K562 (cell line): ENCODE data around the gene GOLGA6L1. TPM values are rescaled to one million over a fixed set of nuclear protein-coding genes. Genes with fewer than 3 reads are reported as not detected.
A peak's percentile ranks its signal among the peaks of the same experiment; 100 is the strongest.
"Not testable (repeated sequence)": the region's sequence is repeated elsewhere in the genome, so short reads cannot be mapped to it uniquely, and the experiment has no call there.

Source experiments
- ATAC-seq: fragments of 200-7000 bp; cut with Tn5 transposase; 3 replicates; pipeline ENCODE4 v1.9.1; 2020; ENCODE audit warnings: moderate library complexity
- Bru-seq: library from RNA; stranded (reverse); fragments of 400-500 nt; gene quantifications from one replicate; lab custom pipeline; 2021; lab: Mats Ljungman, UMichigan
- BruChase-seq, 2 experiments: library from RNA; stranded (reverse); fragments of 400-500 nt; gene quantifications; one replicate each; lab custom pipeline; 2021; lab: Mats Ljungman, UMichigan
- BruUV-seq: library from RNA; stranded (reverse); fragments of 400-500 nt; replicated peaks from 2 replicates; lab custom pipeline; 2021; lab: Mats Ljungman, UMichigan
- CTCF ChIA-PET: fragments of 300-600 bp; formaldehyde crosslinking; extraction: SDS; loops from one replicate; lab custom pipeline; 2021; ENCODE audit warnings: low intra/inter-chr PET ratio; lab: Yijun Ruan, JAX
- POLR2A ChIA-PET: fragments of 300-600, 350-650 bp; sonication (Branson Sonifier 250); formaldehyde crosslinking; extraction: SDS; loops from one replicate; lab custom pipeline; 2021; ENCODE audit warnings: antibody characterized with exemption, inconsistent platforms; lab: Yijun Ruan, JAX
- DNase-seq, 4 experiments: peaks; one replicate each; pipeline versions ENCODE4 v3.0.0 to v3.0.0-alpha.2; 2011 to 2018; ENCODE audit warnings: low spot score in 3 of 4, mixed read lengths in 3 of 4; ENCODE audit errors: extremely low read depth in 1 of 4
- FAIRE-seq: peaks from 2 replicates; lab custom pipeline; 2011; peaks lifted over from hg19 to GRCh38; lab: Jason Lieb, UNC
- H2AFZ ChIP-seq: 2 replicates; pipeline ENCODE4 v1.6.0; 2011; ENCODE audit warnings: low read depth, low read length, control low read depth, inconsistent platforms
- H3K27ac ChIP-seq: fragments of 200-600 bp; 3 replicates; pipeline ENCODE4 v1.8.0; 2011; ENCODE audit warnings: low read depth, mild to moderate bottlenecking, control low read depth, inconsistent platforms, low read length, moderate library complexity, mixed read lengths; ENCODE audit errors: extremely low read depth
- H3K27me3 ChIP-seq, 2 experiments: fragments of 300-600 bp in 1 of 2; 2 replicates in 1 of 2; 3 replicates in 1 of 2; pipeline versions ENCODE4 v1.6.0 to v1.8.0; 2011; ENCODE audit warnings: inconsistent platforms in 2 of 2, low read length in 2 of 2, mild to moderate bottlenecking in 1 of 2, mixed read lengths in 1 of 2, moderate library complexity in 1 of 2; ENCODE audit not compliant: control insufficient read depth in 2 of 2, insufficient read depth in 2 of 2
- H3K36me3 ChIP-seq: fragments of 300-600 bp; 3 replicates; pipeline ENCODE4 v1.8.0; 2011; ENCODE audit warnings: mild to moderate bottlenecking, low read length, inconsistent platforms; ENCODE audit not compliant: control insufficient read depth, insufficient read depth
- H3K4me1 ChIP-seq, 2 experiments: fragments of 200-600 bp in 1 of 2; replicated peaks in 1 of 2; 2 replicates in 1 of 2; 3 replicates in 1 of 2; pipeline versions ENCODE4 v1.5.1 to v1.8.0; 2011; ENCODE audit warnings: inconsistent platforms in 2 of 2, low read length in 2 of 2, mild to moderate bottlenecking in 1 of 2, mixed read lengths in 1 of 2, moderate library complexity in 1 of 2; ENCODE audit not compliant: control insufficient read depth in 2 of 2, insufficient read depth in 2 of 2
- H3K4me2 ChIP-seq: 2 replicates; pipeline ENCODE4 v1.6.1; 2011; ENCODE audit warnings: low read length, control low read depth, inconsistent platforms, mixed read lengths; ENCODE audit not compliant: insufficient read depth
- H3K4me3 ChIP-seq: fragments of 200-600 bp; sonication (generic), shearing (Covaris generic); 2 replicates; pipeline ENCODE4 v1.5.1; 2016; ENCODE audit warnings: control low read depth, inconsistent platforms
- H3K79me2 ChIP-seq: fragments of 200-600 bp; 3 replicates; pipeline ENCODE4 v1.8.0; 2011; ENCODE audit warnings: low read length, inconsistent platforms; ENCODE audit not compliant: control insufficient read depth, insufficient read depth
- H3K9ac ChIP-seq, 2 experiments: 2 replicates each; pipeline versions ENCODE4 v1.6.0 to v1.6.1; 2011; ENCODE audit warnings: low read depth in 2 of 2, low read length in 2 of 2, control low read depth in 1 of 2, inconsistent platforms in 1 of 2, mild to moderate bottlenecking in 1 of 2, mixed read lengths in 1 of 2; ENCODE audit not compliant: insufficient read depth in 1 of 2
- H3K9me1 ChIP-seq: one replicate; pipeline ENCODE4 v1.6.0; 2011; ENCODE audit warnings: inconsistent platforms, mild to moderate bottlenecking, low read length, moderate library complexity; ENCODE audit not compliant: control insufficient read depth, insufficient read depth
- H3K9me3 ChIP-seq: replicated peaks from 2 replicates; pipeline ENCODE4 v1.5.1; 2011; ENCODE audit warnings: low read depth, low read length, inconsistent platforms; ENCODE audit not compliant: control insufficient read depth, insufficient read depth
- H4K20me1 ChIP-seq: replicated peaks from 2 replicates; pipeline ENCODE4 v1.6.1; 2011; ENCODE audit warnings: low read length, inconsistent platforms, mixed read lengths; ENCODE audit not compliant: control insufficient read depth, insufficient read depth
- WGBS: fragments of 100-300 bp; shearing (Covaris generic); methylation state at CpG from one replicate; pipeline ENCODE4 v1.1.6; 2016; ENCODE audit warnings: low coverage, mixed read lengths; ENCODE audit not compliant: insufficient coverage; ENCODE audit errors: missing lambda C conversion rate; 5-methylcytosine and 5-hydroxymethylcytosine counted together
- in situ Hi-C: fragments of 300-500 bp; cut with MboI; formaldehyde crosslinking; loops from 4 replicates; pipeline ENCODE4 v1.15.0; 2018; ENCODE audit warnings: inconsistent platforms, mixed read lengths
- intact Hi-C: fragments of 100-400 bp; cut with micrococcal nuclease; formaldehyde crosslinking; loops from 2 replicates; pipeline ENCODE4 v1.14.2; 2022
- long read RNA-seq, 3 experiments: library from polyadenylated mRNA in 2 of 3; library from RNA in 1 of 3; unstranded in 2 of 3; stranded (forward) in 1 of 3; transcript quantifications; one replicate each; pipeline ENCODE4 v2.0.0, GENCODE V29; 2019 to 2022
- polyA minus RNA-seq, 3 experiments: library from RNA; depleted of rRNA, polyadenylated mRNA; stranded (reverse); fragments of >200 nt; gene quantifications; 2 replicates each; pipeline ENCODE4 v1.2.3, GENCODE V29; 2011
- polyA plus RNA-seq, 8 experiments: library from polyadenylated mRNA; depleted of rRNA in 4 of 8; stranded (reverse) in 5 of 8; unstranded in 3 of 8; fragments of >200 nt; fragmentation: Nextera tagmentation in 2 of 8; fragmentation: Illumina TruSeq in 1 of 8; extraction: Ambion mirVana in 2 of 8; extraction: Trizol in 1 of 8; gene quantifications; 2 replicates each; pipeline versions ENCODE4 v1.2.1 to v1.2.3, GENCODE V29; 2011 to 2014; ENCODE audit warnings: inconsistent platforms in 1 of 8, missing spikeins in 1 of 8
- total RNA-seq, 7 experiments: library from RNA; depleted of rRNA in 6 of 7; stranded (reverse); fragments of >200 nt in 6 of 7; fragmentation: Illumina TruSeq in 2 of 7; extraction: Trizol in 2 of 7; gene quantifications; 2 replicates each; pipeline versions ENCODE4 v1.2.1 to v1.2.3, GENCODE V29; 2011 to 2021; ENCODE audit warnings: low replicate concordance in 1 of 7

Gene GOLGA6L1
- total RNA-seq (2011; cell fraction: chromatin; rRNA removed; ENCODE audit: low replicate concordance): not detected in 2 replicates
- not detected in 2 replicates for total RNA-seq (2011; cell fraction: nucleolus; rRNA removed)
- total RNA-seq (2011; cell fraction: nucleoplasm; rRNA removed): not detected in 2 replicates
- total RNA-seq (2014; rRNA removed) (not detected in 2 replicates), total RNA-seq (2014; rRNA removed; fragmentation: Illumina TruSeq; extraction: Trizol) (not detected in 2 replicates), total RNA-seq (2015; rRNA removed; fragmentation: Illumina TruSeq; extraction: Trizol) (not detected in 2 replicates), total RNA-seq (2021) (not detected in 2 replicates), polyA plus RNA-seq (2011; rRNA removed) (not detected in 2 replicates), polyA plus RNA-seq (2014; fragmentation: Illumina TruSeq; extraction: Trizol) (not detected in 2 replicates), polyA plus RNA-seq (2014; fragmentation: Nextera tagmentation; extraction: Ambion mirVana) (not detected), polyA plus RNA-seq (2014; rRNA removed) (not detected in 2 replicates), polyA minus RNA-seq (2011; rRNA and poly(A)+ RNA removed) (not detected in 2 replicates), Bru-seq, nascent RNA (not detected), BruChase-seq, experiment 1, labeled RNA remaining after a 2-hour chase (not detected), BruChase-seq, experiment 2, labeled RNA remaining after a 6-hour chase (not detected)
- not detected in 2 replicates for polyA plus RNA-seq (2011; cell fraction: cytosol; rRNA removed)
- polyA plus RNA-seq (2011; cell fraction: nucleus; rRNA removed): not detected in 2 replicates
- polyA plus RNA-seq (2012): not detected in 2 replicates
- polyA minus RNA-seq (2011; cell fraction: cytosol; rRNA and poly(A)+ RNA removed): not detected in 2 replicates
- not detected in 2 replicates for polyA minus RNA-seq (2011; cell fraction: nucleus; rRNA and poly(A)+ RNA removed)
- long read RNA-seq, experiment 1: 0 reads
- long read RNA-seq, experiment 2: 0 reads
- long read RNA-seq, experiment 3: 0 reads

GRCh38 chr15:23136722-23137121 lies at the start of gene GOLGA6L1:
GOLGA6L1 (minus strand) TSS chr15:23136822; CDS start chr15:23136731, 91 bp downstream.
- H4K20me1 ChIP-seq, H3K9ac ChIP-seq, DNase-seq, H3K4me2 ChIP-seq, H3K4me3 ChIP-seq, H3K36me3 ChIP-seq, POLR2A ChIA-PET, H3K9me3 ChIP-seq, ATAC-seq, in situ Hi-C loops, intact Hi-C loops, FAIRE-seq, H3K79me2 ChIP-seq, H2AFZ ChIP-seq, H3K9me1 ChIP-seq, BruUV-seq, CTCF ChIA-PET, H3K27ac ChIP-seq, H3K27me3 ChIP-seq, H3K4me1 ChIP-seq: not testable (repeated sequence)
- WGBS: no CpG with 5 or more reads among the region's 7 CpGs

GRCh38 chr15:23181201-23181600 lies 44.6 kb upstream of the GOLGA6L1 start:
- H3K4me1 ChIP-seq, FAIRE-seq, in situ Hi-C loops, H3K27me3 ChIP-seq, H3K4me2 ChIP-seq, intact Hi-C loops, CTCF ChIA-PET, H3K27ac ChIP-seq, H3K36me3 ChIP-seq, BruUV-seq, H3K9me1 ChIP-seq, H3K79me2 ChIP-seq, H3K9me3 ChIP-seq, H2AFZ ChIP-seq, H3K4me3 ChIP-seq, POLR2A ChIA-PET, H3K9ac ChIP-seq, H4K20me1 ChIP-seq: not testable (repeated sequence)
- WGBS: 73% methylated on average over 5 of the region's 11 CpGs
- ATAC-seq: peak; percentile 61
- peak in 1 of 4 experiments; percentile 3 for DNase-seq

GRCh38 chr15:23180547-23180927 lies 43.9 kb upstream of the GOLGA6L1 start:
- H3K36me3 ChIP-seq, H3K27ac ChIP-seq, DNase-seq, CTCF ChIA-PET, H3K9ac ChIP-seq, in situ Hi-C loops, H2AFZ ChIP-seq, POLR2A ChIA-PET, H3K9me3 ChIP-seq, FAIRE-seq, H3K4me1 ChIP-seq, H4K20me1 ChIP-seq, H3K4me2 ChIP-seq, H3K27me3 ChIP-seq, H3K9me1 ChIP-seq, BruUV-seq, intact Hi-C loops, H3K79me2 ChIP-seq: not testable (repeated sequence)
- peak overlapping the region; percentile 30; the same call in 1 of the 2 replicates for H3K4me3 ChIP-seq
- peak; percentile 5; the same call in 1 of the 3 replicates for ATAC-seq
- WGBS: no CpG with 5 or more reads among the region's 16 CpGs
